GM12801 (cell line): ENCODE results near the gene GON4L.

ENCODE experiments used
- CTCF ChIP-seq: IDR thresholded peaks from one replicate; pipeline ENCODE4 v1.5.1; 2011; ENCODE audit warnings: control low read depth; ENCODE audit not compliant: insufficient read length; ENCODE audit errors: extremely low read depth

GON4L gene

GRCh38 chr1:155706139-155706538, 150.9 kb downstream of the GON4L start:
- no peak for TF ChIP-seq CTCF

- no peak for TF ChIP-seq CTCF
Observed at GRCh38 chr1:155703216-155703615, 153.8 kb downstream of the GON4L start.
